Endothelial cell of umbilical vein (primary cell): ENCODE measurements around the gene UTF1. TPM values are rescaled to one million over a fixed set of nuclear protein-coding genes. Genes with fewer than 3 reads are reported as not detected.

ENCODE experiments used
- BruUV-seq: library from RNA; stranded (reverse); fragments of 400-500 nt; replicated peaks from 2 replicates; lab custom pipeline; 2021; lab: Mats Ljungman, UMichigan
- CTCF ChIA-PET: fragments of 300-600, 350-600 bp; sonication (Branson Sonifier 250); formaldehyde crosslinking; loops from one replicate; lab custom pipeline; 2021; ENCODE audit warnings: antibody characterized with exemption, inconsistent platforms; lab: Charles Lee
- POLR2A ChIA-PET: fragments of 300-600, 350-600 bp; sonication (Branson Sonifier 250); formaldehyde crosslinking; loops from one replicate; lab custom pipeline; 2021; ENCODE audit warnings: antibody characterized with exemption, inconsistent platforms; lab: Charles Lee
- DNase-seq: peaks from one replicate; pipeline ENCODE4 v3.0.0-alpha.2; 2011; ENCODE audit warnings: low read depth, low spot score
- FAIRE-seq: peaks from 2 replicates; lab custom pipeline; 2011; peaks lifted over from hg19 to GRCh38; lab: Jason Lieb, UNC
- H2AFZ ChIP-seq: 2 replicates; pipeline ENCODE4 v1.6.0; 2012; ENCODE audit warnings: low read depth, low read length, control low read depth, inconsistent platforms
- H3K27ac ChIP-seq: 2 replicates; pipeline ENCODE4 v1.5.1; 2011; ENCODE audit warnings: low read depth, mild to moderate bottlenecking, control low read depth, low read length, moderate library complexity; ENCODE audit not compliant: insufficient read depth
- H3K27me3 ChIP-seq, 2 experiments: 2 replicates each; pipeline versions ENCODE4 v1.6.0 to v1.6.1; 2011; ENCODE audit warnings: low read length in 2 of 2, mixed read lengths in 1 of 2; ENCODE audit not compliant: control insufficient read depth in 2 of 2, insufficient read depth in 2 of 2
- H3K36me3 ChIP-seq, 2 experiments: 2 replicates in 1 of 2; 3 replicates in 1 of 2; pipeline ENCODE4 v1.5.1; 2011; ENCODE audit warnings: low read length in 2 of 2, mild to moderate bottlenecking in 1 of 2, moderate library complexity in 1 of 2; ENCODE audit not compliant: control insufficient read depth in 2 of 2, insufficient read depth in 2 of 2; ENCODE audit errors: extremely low read depth in 1 of 2
- H3K4me1 ChIP-seq: 3 replicates; pipeline ENCODE4 v1.5.1; 2011; ENCODE audit warnings: mild to moderate bottlenecking, low read length; ENCODE audit not compliant: control insufficient read depth, insufficient read depth; ENCODE audit errors: extremely low read depth
- H3K4me2 ChIP-seq: 2 replicates; pipeline ENCODE4 v1.6.1; 2011; ENCODE audit warnings: low read length, control low read depth, mixed read lengths; ENCODE audit not compliant: insufficient read depth
- H3K4me3 ChIP-seq, 3 experiments: fragments of 200-600 bp in 1 of 3; sonication (generic), shearing (Covaris generic) in 1 of 3; replicated peaks in 1 of 3; 2 replicates each; pipeline ENCODE4 v1.5.1; 2011 to 2016; ENCODE audit warnings: control low read depth in 3 of 3, low read length in 3 of 3, mild to moderate bottlenecking in 2 of 3, inconsistent platforms in 1 of 3, low read depth in 1 of 3, moderate library complexity in 1 of 3; ENCODE audit not compliant: insufficient read depth in 1 of 3
- H3K79me2 ChIP-seq: 2 replicates; pipeline ENCODE4 v1.6.0; 2012; ENCODE audit warnings: low read length, inconsistent platforms; ENCODE audit not compliant: control insufficient read depth, insufficient read depth
- H3K9ac ChIP-seq: replicated peaks from 2 replicates; pipeline ENCODE3; 2011; ENCODE audit warnings: low read length, control low read depth; ENCODE audit not compliant: insufficient read depth; ENCODE audit errors: extremely low read depth
- H3K9me1 ChIP-seq: replicated peaks from 3 replicates; pipeline ENCODE4 v1.6.0; 2011; ENCODE audit warnings: mild to moderate bottlenecking, low read length; ENCODE audit not compliant: control insufficient read depth, insufficient read depth; ENCODE audit errors: extremely low read depth
- H3K9me3 ChIP-seq: replicated peaks from 2 replicates; pipeline ENCODE4 v1.5.1; 2012; ENCODE audit warnings: low read length, inconsistent platforms; ENCODE audit not compliant: control insufficient read depth, insufficient read depth
- H4K20me1 ChIP-seq: replicated peaks from 2 replicates; pipeline ENCODE3; 2011; ENCODE audit warnings: mild to moderate bottlenecking, low read length; ENCODE audit not compliant: control insufficient read depth, insufficient read depth; ENCODE audit errors: extremely low read depth
- CTCF ChIP-seq, 2 donors: IDR thresholded peaks; 1 replicate in 1 of 2; 2 replicates in 1 of 2; pipeline ENCODE4 v1.5.1; 2011; ENCODE audit warnings: low read length in 2 of 2, mild to moderate bottlenecking in 2 of 2, moderate library complexity in 2 of 2, control low read depth in 1 of 2, inconsistent platforms in 1 of 2, low read depth in 1 of 2; ENCODE audit not compliant: insufficient read depth in 1 of 2; ENCODE audit errors: extremely low read depth in 1 of 2
- EZH2 ChIP-seq: IDR thresholded peaks from 2 replicates; pipeline ENCODE4 v1.6.1; 2012; ENCODE audit warnings: borderline replicate concordance, low read depth, mild to moderate bottlenecking, moderate library complexity, low read length, inconsistent platforms; ENCODE audit not compliant: severe bottlenecking
- FOS ChIP-seq: IDR thresholded peaks from 2 replicates; pipeline ENCODE4 v1.6.1; 2011; ENCODE audit warnings: mild to moderate bottlenecking, low read length, moderate library complexity, borderline replicate concordance; ENCODE audit not compliant: insufficient read depth
- GATA2 ChIP-seq: IDR thresholded peaks from 2 replicates; pipeline ENCODE4 v1.7.0; 2011; ENCODE audit warnings: low read depth, mild to moderate bottlenecking, moderate library complexity, mixed read lengths, low read length; ENCODE audit not compliant: insufficient read length, insufficient read depth
- JUN ChIP-seq: IDR thresholded peaks from 2 replicates; pipeline ENCODE4 v1.6.1; 2011; ENCODE audit warnings: borderline replicate concordance, low read depth; ENCODE audit not compliant: insufficient read length, insufficient read depth
- MAX ChIP-seq: IDR thresholded peaks from 2 replicates; pipeline ENCODE4 v1.6.1; 2011; ENCODE audit not compliant: insufficient read depth, insufficient read length
- MYC ChIP-seq: IDR thresholded peaks from one replicate; pipeline ENCODE4 v1.6.1; 2011; ENCODE audit warnings: mild to moderate bottlenecking, low read depth, low read length
- POLR2A ChIP-seq: IDR thresholded peaks from 2 replicates; pipeline ENCODE4 v1.6.1; 2012; ENCODE audit warnings: low read depth, mild to moderate bottlenecking, control low read depth, low read length
- POLR2AphosphoS5 ChIP-seq: IDR thresholded peaks from 2 replicates; pipeline ENCODE4 v1.6.1; 2012; ENCODE audit warnings: low read depth, mild to moderate bottlenecking, control low read depth, low read length, moderate library complexity; ENCODE audit not compliant: insufficient read depth
- dilution Hi-C: fragments of 300-500 bp; cut with MboI; formaldehyde crosslinking; loops from one replicate; pipeline ENCODE4 v1.15.0; 2019; ENCODE audit warnings: low sequenced_read_pairs; ENCODE audit not compliant: extremely low pct_ligation_motif_present
- intact Hi-C: fragments of 100-400 bp; cut with micrococcal nuclease; formaldehyde crosslinking; loops from one replicate; pipeline ENCODE4 v1.10.0; 2022
- polyA plus RNA-seq, 4 experiments: library from polyadenylated mRNA; depleted of rRNA in 3 of 4; stranded (reverse) in 3 of 4; unstranded in 1 of 4; fragments of >200 nt; gene quantifications; 2 replicates each; pipeline versions ENCODE4 v1.2.1 to v1.2.3, GENCODE V29; 2011 to 2012; ENCODE audit warnings: missing spikeins in 1 of 4
- total RNA-seq: library from RNA; stranded (reverse); gene quantifications from 2 replicates; pipeline ENCODE4 v1.2.3, GENCODE V29; 2021

The UTF1 gene
- total and polyA plus RNA-seq, 2 donors (not counting 3 experiments of a cell fraction or from before 2014, with no cell fraction given): not detected

GRCh38 chr10:133209117-133209516 is 20.9 kb upstream of the UTF1 start:
- Histone ChIP-seq H3K9ac (no peak overlapping the region), H3K4me1 (no peaks in the 10 kb centered on the region), H2AFZ (no peak overlapping the region), H3K4me2 (no peak overlapping the region), H3K9me1 (no peaks in the 10 kb centered on the region), H3K79me2 (no peaks in the 10 kb centered on the region), H3K27me3 (no peaks in the 10 kb centered on the region), H3K27ac (no peak overlapping the region), H3K4me3 (no peak overlapping the region), H3K36me3 (no peaks in the 10 kb centered on the region), H3K9me3 (no peaks in the 10 kb centered on the region), H4K20me1 (no peaks in the 10 kb centered on the region)
- dilution Hi-C loops (no loop called here), intact Hi-C loops (no loop called here)
- CTCF ChIA-PET: no interaction called here
- DNase-seq (no peak), FAIRE-seq (no peak)
- BruUV-seq: no TSS peak
- no peak for TF ChIP-seq CTCF (IDR thresholded peaks at IDR 0.05; ENCODE audit: extremely low read depth in 1 of 2, insufficient read depth in 1 of 2, low read depth in 1 of 2, low read length in 2 of 2)
- no peak for TF ChIP-seq EZH2
- TF ChIP-seq POLR2A: no peak
- TF ChIP-seq POLR2AphosphoS5: no peak
- TF ChIP-seq MAX: no peak
- no peak for TF ChIP-seq GATA2
- TF ChIP-seq MYC: no peak
- no peak for TF ChIP-seq JUN
- no peak for TF ChIP-seq FOS
- POLR2A ChIA-PET: no interaction called here
